A549 treated with DMSO at 1 μM for 4 hours (cell line): ENCODE results near the gene SUOX. TPM values are rescaled to one million over a fixed set of nuclear protein-coding genes. Genes with fewer than 3 reads are reported as not detected.

ENCODE experiments used
- total RNA-seq: library from RNA; stranded (reverse); fragments of 200-300 nt; extraction: Qiagen RNA extraction; gene quantifications from 5 replicates; pipeline ENCODE4 v1.2.3, GENCODE V29; 2022; ENCODE audit warnings: low read depth

Gene SUOX
- total RNA-seq = 7.8 to 10.5 TPM (median 9.3 TPM) in 5 replicates

DNA sequence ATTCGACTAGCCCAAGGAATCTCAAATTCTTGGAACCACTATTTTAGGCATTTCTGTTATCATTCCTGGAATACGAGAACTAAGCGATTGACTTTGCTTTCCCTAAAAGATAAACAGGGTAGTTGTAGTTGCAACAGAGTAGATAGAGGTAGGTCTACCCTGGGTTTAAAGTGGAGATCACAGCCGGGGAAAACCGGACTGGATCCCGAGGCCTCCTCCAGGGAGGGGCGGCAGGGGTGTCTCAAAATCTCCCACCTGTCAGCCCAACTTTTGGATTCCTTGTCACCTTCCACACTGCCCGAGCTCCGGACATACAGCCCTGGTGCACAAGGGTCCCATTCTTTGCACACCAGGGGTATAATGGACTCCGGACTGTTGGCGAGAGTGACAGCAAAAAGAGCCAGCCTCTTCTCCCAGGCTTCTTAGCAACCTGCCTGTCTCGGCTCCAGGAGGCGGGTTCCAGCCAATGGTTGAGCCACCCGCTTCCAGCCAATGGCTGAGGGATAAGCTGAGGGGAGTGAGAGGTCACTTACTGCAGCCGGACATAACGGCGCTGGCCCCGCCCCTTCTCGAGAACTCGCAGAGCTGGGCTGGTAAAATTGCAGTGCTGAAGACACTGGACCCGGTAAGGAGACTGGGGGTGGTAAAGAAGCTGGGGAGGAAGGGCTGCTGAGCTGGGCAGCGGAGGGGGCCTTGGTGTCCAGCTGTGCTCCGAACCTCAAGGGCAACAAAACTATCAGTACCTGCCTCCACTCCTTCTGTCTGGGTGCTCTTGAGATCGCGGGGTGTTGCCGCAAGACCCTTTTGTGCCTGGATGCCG is at the start of gene SUOX:
TSS of gene SUOX (plus strand) at position 562 of the 820 bp plus-strand sequence. CDS start 4,946 bp downstream, outside the sequence.

DNA sequence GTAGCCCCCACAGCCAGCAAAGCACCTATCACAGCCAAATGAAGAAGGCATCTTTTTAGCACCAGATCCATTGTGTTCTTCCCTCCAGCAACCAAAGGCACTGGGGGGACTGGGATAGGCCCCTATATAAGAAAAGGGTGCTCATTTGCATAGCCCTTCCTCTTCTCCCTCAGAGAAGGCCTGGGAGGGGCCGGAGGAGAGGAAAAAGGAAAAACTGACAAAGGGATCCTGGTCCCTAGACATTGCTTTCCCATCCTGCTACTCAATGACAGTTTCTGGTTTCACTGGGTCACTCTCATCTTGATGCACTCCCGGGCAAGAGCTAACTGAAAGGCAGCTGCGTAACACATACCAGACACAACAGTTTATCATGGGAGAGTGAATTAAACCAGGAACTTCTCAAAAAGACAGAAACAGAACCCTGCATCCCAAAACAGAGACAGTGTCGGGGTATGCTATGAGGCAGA is 31.1 kb upstream of the SUOX start, which contains the start of gene PMEL:
TSS of gene PMEL (minus strand) at position 102 of the 467 bp plus-strand sequence. CDS start at position 71, 31 bp downstream.

DNA sequence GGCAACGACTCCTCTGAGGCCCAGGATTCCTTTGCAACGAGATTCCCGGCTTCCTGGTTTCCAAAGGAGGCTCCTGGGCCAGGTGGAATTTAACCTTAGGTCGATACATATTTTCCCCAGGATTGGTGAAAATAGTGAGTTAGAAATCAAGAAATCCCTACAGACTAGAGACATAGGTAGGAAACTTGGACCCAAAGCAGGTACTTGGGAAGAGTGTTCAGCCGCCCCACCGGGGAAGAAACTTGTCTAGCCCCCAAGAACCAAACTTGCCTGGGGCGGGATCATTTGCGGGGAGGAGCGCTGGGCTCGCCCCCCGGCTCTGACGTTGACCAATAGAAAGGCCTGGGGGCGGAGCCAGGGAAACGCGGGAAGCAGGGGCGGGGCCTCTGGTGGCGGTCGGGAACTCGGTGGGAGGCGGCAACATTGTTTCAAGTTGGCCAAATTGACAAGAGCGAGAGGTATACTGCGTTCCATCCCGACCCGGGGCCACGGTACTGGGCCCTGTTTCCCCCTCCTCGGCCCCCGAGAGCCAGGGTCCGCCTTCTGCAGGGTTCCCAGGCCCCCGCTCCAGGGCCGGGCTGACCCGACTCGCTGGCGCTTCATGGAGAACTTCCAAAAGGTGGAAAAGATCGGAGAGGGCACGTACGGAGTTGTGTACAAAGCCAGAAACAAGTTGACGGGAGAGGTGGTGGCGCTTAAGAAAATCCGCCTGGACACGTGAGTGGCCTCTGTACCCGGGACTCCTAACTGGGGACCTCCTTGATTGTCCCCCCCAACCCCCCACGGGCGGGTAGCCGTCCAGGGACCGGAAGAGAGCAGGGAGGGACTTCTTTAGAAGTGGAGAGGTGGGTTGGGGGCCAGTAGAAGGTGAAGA is 30.4 kb upstream of the SUOX start, which contains the start of gene CDK2:
TSS of gene CDK2 (plus strand) at position 423 of the 874 bp plus-strand sequence. CDS start at position 602, 179 bp downstream.

DNA sequence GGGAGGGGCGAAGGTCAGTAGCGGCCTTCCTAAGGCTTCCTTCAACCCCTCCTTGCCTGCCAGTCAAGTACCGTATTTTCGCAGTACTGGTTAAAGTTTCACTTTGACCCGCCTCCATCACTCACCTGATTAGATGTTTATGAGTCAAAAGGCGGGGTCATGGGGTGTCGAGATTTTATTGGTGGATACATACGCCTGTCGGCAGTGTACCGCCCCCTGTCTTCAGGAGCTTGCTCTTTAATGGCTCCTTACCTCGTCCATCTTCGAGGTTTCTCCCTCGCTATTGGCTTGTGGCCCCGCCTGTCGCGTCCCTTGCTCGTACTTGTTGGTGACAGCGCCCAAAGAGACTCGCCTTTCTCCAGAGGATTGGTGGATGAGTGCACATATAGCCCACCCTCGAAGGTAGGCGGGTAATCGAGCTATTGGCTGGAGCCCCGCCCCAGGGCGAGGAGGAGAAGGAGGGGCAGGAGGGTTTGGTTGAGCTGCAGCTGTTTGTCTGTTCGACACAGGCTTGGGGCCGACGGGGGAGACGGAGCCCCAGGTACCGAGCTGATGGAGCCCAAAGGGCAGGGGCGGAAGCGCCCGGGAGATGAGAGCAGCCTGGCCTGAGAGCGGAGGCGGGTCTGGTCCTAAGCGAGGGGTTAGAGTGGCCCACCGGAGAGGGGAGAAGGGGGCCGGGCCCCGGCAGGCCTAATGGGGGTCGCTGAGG is 23.3 kb upstream of the SUOX start, which contains the start of gene RAB5B:
TSS of gene RAB5B (plus strand) at position 480 of the 709 bp plus-strand sequence. CDS start 12,883 bp downstream, outside the sequence.

DNA sequence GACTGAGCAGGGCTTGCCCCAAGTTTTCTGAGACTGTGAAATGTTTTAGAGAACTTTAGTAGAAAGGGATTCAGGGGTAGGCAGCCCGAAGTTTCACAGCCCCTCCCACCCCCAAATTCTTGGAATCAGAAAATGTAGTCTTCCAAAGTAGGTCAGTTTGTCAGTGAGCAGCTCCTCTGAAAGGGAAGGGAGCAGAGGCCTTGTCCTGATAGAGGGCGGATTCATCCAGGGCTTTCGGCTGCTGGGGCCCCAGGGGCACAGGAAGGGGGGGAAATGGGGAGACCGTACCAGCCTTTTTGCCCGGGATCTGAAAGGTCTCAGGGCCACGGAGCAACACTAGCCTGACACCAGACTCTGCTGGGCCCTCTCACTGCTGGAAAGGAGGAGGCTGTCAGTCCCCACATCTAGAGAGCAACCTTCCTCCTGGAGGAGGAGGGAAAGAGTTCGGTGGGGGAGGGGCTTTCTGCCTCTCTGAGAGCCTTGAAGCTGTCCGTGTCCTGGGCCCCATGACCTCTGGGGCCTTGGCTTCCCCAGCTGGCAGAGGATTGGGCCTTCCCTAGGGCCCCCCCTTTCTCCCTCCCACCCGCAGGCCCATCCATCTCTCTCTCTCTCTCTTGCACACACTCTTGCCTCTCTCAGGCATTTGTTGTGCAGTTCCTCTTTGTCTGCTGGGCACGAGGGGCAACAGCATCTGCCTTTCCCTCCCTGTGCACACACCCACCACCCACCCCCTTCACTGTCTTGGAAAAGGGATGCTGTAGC is 23.5 kb downstream of the SUOX start, which contains the start of gene IKZF4:
TSS of gene IKZF4 (plus strand) at position 621 of the 762 bp plus-strand sequence. CDS start 451 bp downstream, outside the sequence.

DNA sequence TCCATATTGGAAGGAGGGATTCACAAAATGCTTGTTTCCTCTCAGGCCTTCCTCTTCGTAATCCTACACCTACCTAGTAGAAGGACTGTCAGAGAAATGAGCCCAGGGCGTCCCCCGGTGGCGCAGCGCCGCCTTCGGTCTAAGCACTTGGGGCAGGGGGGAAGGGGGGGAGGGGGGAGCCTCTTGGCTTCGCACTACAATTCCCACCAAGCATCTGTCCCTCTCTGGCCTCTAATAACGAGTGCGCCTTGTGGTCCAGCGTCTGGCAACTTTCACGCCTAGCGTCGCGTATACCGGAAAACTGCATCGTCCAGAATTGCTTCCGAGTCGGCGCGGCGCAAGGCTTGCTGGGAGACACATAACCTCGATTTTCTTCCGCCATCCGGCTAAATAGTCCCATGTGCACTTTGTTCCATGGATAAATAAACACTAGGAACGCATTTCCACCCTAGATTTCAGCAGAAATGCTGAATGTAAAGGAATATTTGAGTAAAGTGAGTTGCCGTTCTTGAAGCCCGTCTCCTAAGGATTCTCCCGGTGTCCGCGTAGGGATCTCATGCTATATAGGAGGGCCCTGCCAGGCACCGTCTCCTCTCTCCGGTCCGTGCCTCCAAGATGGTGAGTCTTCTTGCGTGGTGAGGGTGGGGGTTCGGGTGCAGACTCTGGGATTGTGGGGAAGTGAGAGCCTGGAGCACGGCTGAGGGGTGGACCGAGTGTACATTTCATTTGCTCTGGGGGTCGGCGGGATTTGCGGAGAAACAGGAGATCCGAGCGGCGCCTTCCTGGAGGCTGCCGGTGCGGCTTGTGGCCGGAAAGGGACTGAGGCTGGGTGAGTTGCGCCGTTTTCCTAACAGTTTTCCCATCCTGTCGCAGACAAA is 44.7 kb downstream of the SUOX start, which contains the start of gene RPS26:
TSS of gene RPS26 (plus strand) at position 367 of the 878 bp plus-strand sequence. CDS start at position 616, 249 bp downstream.

Other genes starting within 250 kb of the SUOX start
- gene SARNP, start 179.6 kb upstream of the SUOX start, total RNA-seq = 85.0 to 131 TPM (median 93.2 TPM) in 5 replicates
- 78.2 to 99.4 TPM (median 92.8 TPM) in 5 replicates for gene ORMDL2, start 179.2 kb upstream of the SUOX start, total RNA-seq
- 20.9 to 26.5 TPM (median 24.3 TPM) in 5 replicates for gene DNAJC14, start 167.7 kb upstream of the SUOX start, total RNA-seq
- 0.06 to 0.24 TPM (median 0.13 TPM) in 5 replicates for gene MMP19, start 154.3 kb upstream of the SUOX start, total RNA-seq
- 34.7 to 42.9 TPM (median 36.3 TPM) in 5 replicates for gene PYM1, start 69.4 kb upstream of the SUOX start, total RNA-seq
- 13.7 to 22.6 TPM (median 17.9 TPM) in 5 replicates for gene DGKA, start 66.1 kb upstream of the SUOX start, total RNA-seq
- 0.62 to 1.9 TPM (median 1.0 TPM) in 5 replicates for gene PMEL, start 31.2 kb upstream of the SUOX start, total RNA-seq
- gene CDK2, start 30.4 kb upstream of the SUOX start, total RNA-seq = 53.4 to 60.4 TPM (median 57.2 TPM) in 5 replicates
- 27.6 to 39.2 TPM (median 37.6 TPM) in 5 replicates for gene RAB5B, start 23.2 kb upstream of the SUOX start, total RNA-seq
- 2.5 to 3.0 TPM (median 2.8 TPM) in 5 replicates for gene IKZF4, start 23.8 kb downstream of the SUOX start, total RNA-seq
- 597 to 774 TPM (median 733 TPM) in 5 replicates for gene RPS26, start 44.6 kb downstream of the SUOX start, total RNA-seq
- gene ERBB3, start 82.9 kb downstream of the SUOX start, total RNA-seq = 1.2 to 1.8 TPM (median 1.3 TPM) in 5 replicates
- gene PA2G4, start 107.3 kb downstream of the SUOX start, total RNA-seq = 305 to 343 TPM (median 320 TPM) in 5 replicates
- gene RPL41, start 119.4 kb downstream of the SUOX start, total RNA-seq = 5,029 to 5,699 TPM (median 5,618 TPM) in 5 replicates
- 2.4 to 3.5 TPM (median 2.9 TPM) in 5 replicates for gene ZC3H10, start 121.0 kb downstream of the SUOX start, total RNA-seq
- 66.7 to 76.5 TPM (median 73.7 TPM) in 5 replicates for gene ESYT1, start 131.0 kb downstream of the SUOX start, total RNA-seq
- gene MYL6B, start 155.3 kb downstream of the SUOX start, total RNA-seq = 75.2 to 83.1 TPM (median 78.1 TPM) in 5 replicates
- 1,968 to 3,082 TPM (median 2,070 TPM) in 5 replicates for gene MYL6, start 161.1 kb downstream of the SUOX start, total RNA-seq
- gene SMARCC2, start 192.2 kb downstream of the SUOX start, total RNA-seq = 31.4 to 42.9 TPM (median 38.9 TPM) in 5 replicates
- gene RNF41, start 224.6 kb downstream of the SUOX start, total RNA-seq = 22.1 to 26.5 TPM (median 25.7 TPM) in 5 replicates
- 61.7 to 64.4 TPM (median 62.6 TPM) in 5 replicates for gene NABP2, start 227.1 kb downstream of the SUOX start, total RNA-seq
- 0.14 TPM in 1 of 5 replicates, not detected in the others for gene SLC39A5, start 232.8 kb downstream of the SUOX start, total RNA-seq